Activated naive CD4-positive, alpha-beta T cell (primary cell): ENCODE data around the gene SORBS1.

Experiments
- DNase-seq, 4 experiments: peaks; one replicate each; lab custom pipeline; 2025; lab: John Stamatoyannopoulos, UW

The SORBS1 gene

DNA sequence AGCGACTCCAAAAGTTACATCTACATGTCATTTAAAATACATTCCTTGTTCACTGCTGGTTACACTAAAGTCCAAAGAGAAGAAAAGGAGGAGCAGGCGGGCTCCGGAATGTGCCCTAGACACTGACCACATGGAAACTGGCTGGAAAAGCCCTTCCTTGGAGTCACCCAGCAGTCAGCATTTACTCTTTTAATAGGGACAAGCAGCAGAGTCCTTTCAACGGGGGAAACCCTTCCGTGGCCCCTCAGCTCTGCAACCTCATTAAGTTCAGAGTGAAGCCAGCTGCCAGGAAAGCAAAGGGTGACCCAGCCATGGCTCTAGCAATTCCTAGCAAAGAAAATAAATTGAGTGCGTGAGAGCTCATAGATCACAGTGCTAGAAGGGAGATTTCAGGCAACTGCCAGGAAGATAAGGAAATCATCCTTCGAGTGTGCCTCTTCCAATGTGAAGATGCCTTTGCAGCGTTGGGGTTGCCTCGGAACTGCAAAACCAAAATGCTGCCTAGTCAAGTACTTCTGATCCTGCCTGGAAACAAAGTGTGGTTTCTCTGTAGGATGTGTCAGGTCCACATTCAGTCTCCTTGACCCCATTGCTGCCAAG, 101.6 kb downstream of the SORBS1 start:
- DNase-seq = no peak

DNA sequence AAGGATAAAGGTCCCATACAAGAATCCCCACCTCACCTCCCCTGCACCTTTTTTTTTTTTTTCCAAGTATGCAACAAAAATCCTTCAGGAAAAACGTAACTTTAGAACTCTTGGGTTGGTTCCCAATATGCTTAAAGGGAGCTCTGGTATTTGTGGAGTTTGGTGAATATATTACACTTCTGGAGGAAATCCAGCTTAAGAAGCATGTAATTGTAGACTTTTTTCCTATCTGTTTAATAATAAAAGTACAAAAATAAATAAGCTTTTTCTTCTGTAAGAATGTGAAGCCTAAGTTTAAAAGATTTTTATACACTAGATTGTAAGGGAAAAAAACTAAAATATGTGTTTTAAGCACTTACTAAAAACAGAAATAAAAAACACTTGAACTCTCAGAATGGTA, 102.3 kb downstream of the SORBS1 start:
- DNase-seq = no peak

DNA sequence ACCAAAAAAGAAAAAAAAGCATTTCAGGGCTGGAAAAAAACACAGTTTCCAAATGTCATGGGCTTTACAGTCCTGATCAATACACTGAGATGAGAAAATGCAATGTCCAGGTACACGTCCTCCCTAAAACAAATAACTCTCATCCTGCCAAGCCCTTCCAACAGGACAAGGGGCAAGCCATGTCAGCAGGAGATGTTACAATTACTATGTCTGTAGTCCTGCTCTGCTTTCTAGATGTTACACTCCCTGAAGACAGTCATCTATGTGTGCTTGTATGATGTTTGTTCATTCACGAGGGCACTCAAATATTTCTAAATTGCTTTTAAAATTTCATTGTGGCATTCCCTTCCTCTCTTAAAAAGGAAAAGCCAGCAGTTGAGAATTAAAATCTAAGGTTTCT, 103.2 kb downstream of the SORBS1 start:
- no peak for DNase-seq

DNA sequence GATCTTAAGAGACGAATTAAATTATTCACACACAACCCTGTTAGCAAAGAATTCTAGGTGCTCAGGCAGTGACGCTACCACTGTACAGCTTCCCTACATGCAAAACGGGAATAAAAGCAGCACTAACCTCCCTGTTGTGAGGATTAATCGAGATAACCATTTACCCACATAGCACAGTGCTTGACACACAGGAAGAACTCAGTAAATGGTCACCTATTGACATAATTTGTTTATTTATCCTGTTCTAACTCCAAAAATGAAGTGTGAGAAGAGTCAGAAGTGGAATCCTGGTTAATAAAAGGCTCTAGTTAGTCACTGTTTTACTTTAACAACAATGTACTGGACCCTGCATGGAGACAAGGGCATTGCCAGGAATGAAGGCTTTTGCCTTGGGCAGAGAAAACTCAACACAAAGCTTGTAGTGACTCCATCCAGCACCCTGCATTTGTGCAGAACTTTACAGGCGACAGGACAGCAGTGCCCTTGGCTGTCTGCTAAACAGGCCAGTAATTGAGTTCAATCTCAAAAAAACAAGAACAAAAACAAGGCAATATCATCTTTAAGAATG, 103.8 kb downstream of the SORBS1 start:
- DNase-seq = no peak

DNA sequence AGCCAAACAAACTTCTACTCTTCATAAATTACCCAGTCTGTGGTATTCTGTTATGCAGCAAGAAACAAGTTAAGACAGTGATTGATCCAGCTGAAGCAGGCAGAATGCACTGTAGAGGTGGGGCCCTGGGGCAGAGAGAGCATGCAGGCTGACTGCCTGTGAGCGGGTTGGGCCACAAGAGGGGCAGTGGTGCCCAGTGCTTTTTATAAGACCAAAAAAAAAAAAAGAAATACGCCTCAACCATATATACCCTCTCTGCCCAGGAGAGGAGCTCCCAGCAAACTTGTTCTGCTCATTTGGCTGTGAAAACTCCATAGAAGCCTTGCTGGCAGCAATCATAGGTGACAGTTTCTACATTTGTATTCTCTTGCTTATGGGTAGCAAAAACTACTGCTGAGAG, 104.7 kb downstream of the SORBS1 start:
- DNase-seq = no peak

DNA sequence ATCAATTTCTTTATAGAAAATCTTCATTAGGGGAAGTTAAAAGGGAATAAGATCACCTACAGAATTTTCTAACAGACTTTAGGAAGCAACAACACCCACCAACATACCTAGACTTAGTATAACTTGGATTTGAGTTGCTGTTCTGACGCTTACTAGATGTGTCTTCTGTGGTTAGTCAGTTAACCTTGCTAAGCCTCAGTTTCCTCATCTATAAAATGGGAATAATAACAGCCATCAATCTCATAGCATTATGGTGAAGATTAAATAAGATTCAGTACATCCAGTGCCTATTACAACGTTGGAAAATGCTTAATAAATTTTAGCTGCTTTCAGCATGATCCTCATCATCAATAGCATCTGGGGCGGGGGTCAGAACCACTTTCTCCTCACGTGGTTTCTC, 106.2 kb downstream of the SORBS1 start:
- no peak for DNase-seq

DNA sequence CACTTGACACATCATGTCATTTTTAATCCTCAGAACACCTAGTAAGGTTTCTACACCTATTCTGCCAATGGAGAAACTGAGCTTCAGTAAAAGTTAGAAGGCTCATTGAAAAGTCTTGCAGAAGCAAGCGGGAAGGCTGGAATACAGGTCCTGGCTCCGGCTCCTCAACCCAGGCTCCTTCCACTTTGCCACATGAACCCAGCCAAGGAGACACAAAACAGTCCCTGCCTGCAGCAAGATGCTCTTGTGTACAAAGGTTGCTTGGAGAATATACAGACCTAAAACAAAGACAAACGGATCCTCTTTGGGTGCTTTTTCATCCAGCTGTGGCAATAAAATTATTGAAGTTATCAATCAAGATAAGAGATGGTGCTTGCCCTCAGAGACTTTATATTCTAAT, 106.8 kb downstream of the SORBS1 start:
- no peak for DNase-seq

DNA sequence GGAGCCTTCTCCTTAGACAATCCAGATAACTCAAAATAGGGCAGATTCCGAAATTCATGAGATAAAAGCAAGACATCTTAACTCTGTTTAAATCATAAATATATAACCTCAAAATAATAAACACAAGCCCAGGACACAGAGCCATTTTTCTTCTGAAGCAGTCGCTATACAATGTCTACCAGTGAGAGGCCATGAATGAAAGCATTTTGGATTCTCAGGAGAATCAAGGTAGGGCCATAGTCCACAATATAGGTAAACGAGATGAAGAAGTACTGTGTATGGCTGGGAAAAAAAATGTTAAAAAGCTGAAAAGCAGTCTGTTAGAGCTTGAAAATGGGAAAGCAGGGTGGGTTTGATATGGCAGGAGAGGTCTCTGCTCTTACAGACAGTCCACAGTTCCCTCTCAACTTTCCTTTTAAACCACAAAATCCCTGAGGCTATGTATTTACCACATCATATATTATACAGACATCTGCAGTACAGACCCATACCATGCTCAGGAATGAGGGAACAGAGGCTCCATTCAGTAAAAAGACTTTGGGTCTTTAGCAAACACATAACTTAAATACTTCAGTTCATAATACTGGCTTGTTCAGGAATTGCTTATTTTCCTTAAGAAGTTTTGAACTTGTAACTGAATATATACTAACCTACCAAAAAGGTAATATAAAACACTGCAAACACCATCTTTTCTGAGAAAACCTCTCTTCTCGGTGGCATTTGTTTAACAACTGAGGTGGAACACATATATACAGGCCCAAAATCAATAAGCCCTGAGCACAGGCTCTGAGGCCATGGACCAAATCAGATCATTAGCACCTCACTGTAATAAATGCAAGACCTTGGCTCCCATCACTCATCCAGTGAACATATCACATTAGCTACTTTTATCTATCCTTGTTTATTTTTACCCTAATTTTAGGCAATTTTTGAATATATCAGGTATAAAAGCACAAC, 109.3 kb downstream of the SORBS1 start:
- no peak for DNase-seq

DNA sequence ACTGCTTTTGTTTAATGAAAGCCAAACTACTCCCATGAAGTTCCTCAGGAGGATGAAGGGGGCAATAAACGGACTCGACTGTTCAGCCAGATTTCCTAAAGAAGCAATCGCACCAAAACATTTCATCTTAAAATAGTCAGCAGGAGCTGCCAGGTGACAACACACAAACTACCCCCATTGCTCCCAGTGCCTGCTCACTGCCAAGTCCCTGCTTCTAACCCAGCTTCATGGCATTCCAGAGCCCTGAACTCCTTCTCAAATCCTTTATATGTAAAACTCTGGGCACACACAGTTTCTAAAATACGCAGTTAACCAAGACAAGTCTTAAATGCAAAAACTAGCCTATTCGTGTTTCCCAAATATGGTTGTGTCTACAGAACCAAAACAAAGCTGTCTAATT, 110.0 kb downstream of the SORBS1 start:
- no peak for DNase-seq

DNA sequence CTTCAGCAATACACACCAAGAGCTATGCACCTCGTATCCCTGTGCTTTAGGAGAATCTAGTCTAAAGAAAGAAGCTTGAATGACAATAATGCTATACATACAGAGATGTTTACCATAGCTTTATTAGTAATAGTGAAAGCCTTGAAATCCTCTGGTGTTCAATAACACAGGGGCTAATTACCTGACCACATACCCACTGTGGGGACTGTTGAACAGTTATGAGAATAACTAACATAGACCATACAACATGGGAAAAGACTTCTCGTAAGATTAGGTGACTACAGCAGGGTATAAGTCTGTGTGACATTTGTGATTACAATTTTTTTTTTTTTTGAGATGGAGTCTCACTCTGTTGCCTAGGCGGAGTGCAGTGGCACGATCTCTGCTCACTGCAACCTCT, 111.0 kb downstream of the SORBS1 start:
- DNase-seq = no peak

DNA sequence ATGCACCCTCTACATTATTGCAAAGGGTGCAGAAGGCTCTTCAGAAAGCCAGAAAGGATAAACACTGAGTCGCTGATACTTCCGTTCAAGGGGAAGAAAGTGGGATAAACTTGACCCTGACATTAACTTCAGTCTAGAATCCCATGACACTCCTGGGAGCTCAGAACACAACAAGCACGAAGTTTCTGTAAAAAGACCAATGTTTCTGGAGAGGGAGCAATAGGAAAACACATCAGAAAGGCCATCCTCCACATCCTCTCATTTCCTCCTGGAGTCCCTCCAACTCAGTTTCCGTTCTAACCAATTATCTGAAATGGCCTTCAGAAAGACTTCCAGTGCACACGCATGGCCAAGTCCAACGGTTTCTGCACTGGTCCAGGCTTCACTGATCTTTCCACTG, 113.5 kb downstream of the SORBS1 start:
- DNase-seq = no peak

DNA sequence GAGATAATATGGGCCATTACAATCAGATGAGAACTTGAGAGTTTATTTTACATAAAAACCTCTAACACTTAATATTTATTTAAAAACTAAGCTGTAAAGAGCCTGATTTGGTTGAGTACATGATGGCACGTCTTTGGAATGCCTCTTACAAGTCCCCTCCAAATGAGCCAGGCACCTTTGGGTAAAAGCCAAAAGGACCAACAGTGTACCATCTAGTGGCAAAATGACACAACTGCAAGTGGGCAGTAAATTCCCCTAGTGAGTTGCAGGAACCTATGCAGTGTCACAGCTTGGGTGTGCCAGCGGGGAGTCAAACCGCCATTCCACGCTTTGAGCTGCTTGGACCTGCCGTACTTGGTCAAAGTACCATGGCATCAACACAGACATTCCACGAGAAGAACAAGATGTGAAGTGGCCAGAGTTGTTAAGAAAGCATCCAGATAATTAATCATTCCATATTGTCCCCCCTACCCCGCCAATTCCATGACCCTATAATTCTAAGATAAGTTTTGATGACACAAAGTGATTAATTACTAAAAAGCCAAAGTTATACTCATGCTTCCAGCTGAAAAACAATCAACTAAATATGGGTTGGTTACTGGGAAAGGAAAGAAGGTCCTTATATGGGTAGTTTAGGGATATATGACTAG, 115.2 kb downstream of the SORBS1 start:
- no peak for DNase-seq

DNA sequence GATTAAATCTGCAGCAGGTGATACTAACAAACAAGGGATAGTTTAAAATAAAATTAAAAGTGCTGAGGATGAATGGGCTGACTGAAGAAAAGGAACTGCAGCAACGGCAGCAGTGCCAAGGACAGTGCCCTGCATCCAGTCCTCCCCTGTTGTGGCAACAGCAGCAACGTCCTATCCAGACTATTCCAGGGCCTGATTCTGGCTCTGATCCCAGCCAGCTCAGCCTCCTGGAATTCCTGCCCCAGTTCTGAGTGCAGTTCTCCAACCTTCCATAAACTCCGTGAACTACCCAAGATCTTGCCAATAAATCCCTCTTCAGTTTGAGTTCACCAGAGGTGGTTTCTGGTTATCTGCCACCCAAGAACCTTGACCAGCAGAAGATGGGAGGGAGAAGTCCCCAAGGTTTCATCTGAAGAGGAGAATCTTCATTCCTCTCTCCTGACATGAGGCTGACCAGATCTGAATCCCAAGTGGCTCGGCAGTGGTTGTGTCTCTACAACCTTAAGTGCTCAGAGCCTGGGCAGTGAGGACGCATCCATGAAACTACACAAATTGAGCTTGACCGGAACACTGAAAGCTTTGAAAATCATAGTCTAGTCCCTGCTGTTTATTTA, 115.8 kb downstream of the SORBS1 start:
- no peak for DNase-seq

DNA sequence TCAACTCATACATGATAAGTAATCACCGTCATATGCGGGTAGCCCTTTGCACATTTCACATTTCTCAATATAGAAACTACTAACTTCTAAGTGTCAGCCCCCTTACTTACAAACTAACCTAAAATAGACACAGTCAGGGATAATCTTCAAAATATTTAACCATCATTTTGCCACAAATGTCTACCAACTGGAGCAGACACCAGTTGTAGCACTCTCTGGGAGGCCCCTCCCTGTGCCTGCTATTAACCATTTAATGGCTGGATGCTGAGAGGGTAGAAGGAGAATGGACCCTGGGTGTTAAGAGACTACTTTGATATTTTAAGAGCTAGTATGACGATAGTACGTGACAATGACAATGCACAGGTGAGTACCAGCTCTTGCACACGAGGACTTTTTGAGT, 116.4 kb downstream of the SORBS1 start:
- no peak for DNase-seq

DNA sequence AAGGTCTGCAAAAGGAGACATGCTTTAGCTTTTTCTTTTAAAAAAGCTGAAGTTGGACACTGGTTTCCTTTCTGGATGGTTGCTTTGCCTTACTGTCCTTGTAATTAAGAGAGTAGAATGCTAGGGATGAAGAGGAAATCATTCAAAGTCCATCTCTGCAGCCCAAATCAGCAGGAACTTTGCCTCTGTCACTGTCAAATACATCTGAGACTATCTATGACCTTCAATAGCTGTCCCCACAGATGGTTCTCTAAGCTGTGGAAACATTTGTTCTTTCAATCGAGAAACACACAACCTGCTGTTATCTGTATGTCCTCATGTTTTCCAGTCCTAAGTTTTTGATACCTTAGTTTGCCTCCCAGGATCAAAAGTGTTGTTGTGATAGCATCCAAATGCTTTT, 117.5 kb downstream of the SORBS1 start:
- DNase-seq = no peak

DNA sequence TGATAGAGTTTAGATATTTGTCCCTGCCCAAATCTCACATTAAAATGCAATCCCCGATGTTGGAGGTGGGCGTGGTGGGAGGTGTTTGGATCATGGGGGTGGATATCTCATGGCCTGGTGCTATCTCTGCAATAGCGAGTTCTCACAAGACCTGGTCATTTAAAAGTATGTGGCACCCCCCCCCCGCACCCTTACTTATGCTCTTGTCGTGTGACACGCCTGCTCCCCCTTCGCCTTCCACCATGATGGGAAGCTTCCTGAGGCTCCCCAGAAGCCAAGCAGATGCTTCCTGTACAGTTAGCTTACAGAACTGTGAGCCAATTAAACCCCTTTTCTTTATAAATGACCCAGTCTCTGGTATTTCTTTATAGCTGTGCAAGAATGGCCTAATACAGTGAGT, 118.8 kb downstream of the SORBS1 start:
- no peak for DNase-seq

DNA sequence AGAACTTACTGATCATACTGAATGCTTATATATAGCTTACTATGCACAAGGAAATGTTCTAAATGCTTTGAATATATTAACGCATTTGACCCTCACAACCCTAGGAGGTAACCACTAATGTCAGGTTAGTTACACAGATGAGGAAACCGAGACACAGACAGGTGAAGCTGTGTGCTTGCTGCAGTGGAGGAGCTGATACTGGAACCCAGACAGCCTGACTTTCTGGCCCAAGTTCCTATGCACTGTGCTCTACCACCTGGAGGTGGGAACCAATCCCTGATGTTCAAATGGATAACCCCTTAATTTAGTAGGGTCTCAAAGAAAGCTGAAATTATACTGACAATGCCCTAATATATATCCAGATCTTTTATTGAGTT, 119.6 kb downstream of the SORBS1 start:
- DNase-seq = no peak

DNA sequence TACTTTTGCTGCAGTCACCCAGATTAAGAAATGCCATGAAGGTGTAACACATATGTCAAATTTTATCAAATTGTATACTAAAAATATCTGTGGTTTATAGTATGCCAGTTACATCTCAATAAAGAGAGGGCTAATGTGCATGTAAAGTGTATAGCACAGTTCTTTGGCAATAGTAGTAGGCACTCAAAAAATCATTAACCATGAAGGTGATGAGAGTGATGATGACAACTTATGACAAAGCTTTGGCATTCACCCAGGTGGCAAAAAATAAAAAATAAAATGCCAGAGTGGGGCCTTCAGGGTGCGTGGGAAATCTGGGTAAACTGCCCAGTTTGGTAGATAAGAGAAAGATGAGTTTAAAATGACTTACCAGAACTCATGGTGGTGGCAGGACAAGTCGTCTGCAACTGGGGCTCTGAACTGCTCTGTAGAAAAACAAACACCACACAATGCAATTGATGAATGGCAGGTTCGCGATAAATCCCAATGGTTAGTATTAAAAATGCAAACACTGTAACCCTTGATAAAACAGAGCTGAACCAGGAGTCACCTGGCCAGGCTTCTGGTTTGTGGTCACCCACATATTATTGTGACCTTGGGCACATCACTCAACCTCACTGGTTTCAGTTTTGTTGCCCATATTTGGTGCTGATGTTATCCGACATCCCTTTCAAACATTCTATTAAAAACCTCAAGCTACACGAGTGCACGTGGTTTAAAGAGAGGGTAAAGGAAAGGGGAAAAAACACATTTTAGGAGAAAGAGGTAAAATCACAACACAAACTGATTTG, 120.2 kb downstream of the SORBS1 start:
- DNase-seq = no peak

DNA sequence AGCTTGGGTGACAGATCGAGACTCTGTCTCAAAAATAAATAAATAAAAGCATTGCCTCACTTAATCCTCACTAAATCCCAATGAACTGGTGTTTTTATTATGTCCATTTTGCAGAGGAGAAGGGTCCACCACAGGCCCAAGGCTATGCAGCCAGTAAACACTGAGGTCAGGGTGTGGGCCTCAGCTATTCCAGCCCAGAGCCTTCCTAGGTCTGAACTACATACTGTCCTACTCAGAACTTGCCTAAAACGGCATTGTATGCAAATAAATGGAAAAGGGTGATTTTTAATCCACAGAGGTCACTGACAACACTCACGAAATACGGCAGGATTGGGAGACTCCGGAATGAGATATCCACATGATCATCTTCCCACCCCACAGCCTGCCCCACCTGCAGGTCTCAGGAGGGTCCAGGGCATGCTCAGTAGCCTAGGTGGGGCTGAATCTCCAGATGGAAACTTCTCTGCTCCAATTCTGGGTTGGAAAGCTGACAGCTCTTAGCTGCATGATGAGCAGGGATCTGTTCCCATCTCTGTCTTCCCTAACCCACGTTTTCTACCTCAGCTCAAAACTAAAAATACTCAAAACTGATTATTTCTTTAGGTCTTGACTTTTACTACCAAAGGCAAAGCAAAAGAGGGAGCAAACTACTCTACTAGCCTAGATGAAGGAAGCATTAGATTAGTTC, 121.0 kb downstream of the SORBS1 start:
- DNase-seq = no peak

DNA sequence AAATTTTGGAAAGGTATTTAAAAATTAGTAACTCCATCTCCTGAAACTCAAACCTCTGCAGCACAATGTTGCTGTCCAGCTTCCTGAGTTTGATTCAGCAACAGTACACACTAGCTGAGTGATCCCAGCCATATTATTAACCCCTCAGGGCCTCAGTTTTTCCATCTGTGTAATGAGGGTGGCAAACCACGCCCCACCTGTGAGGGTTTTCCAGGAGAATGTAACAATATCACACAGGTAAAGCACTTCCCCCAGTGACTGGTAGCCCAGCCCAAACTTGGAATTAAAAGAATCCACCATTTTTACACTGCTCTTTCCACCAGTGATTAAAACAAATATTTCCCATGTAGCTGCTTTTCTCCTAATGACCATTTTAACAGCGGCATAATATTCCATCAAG, 122.4 kb downstream of the SORBS1 start:
- DNase-seq = no peak

DNA sequence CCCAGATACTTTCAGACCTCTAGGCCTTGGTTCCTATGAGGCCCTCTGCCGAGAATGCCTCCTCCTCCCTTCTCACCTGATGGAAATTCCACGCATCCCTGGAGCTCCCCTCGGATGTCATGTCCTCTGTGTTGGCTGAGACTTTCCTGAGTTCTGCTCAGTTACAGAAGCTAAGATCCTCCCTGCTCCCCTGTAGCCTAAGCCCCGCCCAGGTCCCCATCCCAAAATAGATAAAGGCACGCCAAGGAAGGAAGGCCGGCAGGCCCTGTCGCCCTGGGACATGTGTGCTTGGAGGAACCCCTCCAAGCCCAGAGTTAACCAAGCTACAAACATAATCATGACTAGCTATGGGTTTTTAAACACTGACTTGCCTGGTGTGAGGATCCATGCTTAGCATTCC, 123.5 kb downstream of the SORBS1 start:
- DNase-seq = no peak
